ENCODE data around the gene PLCD4. TPM values are rescaled to one million over a fixed set of nuclear protein-coding genes. Genes with fewer than 3 reads are reported as not detected.

PLCD4 gene
- polyA plus RNA-seq, 1 of the 3 experiments (the other 2 are of a cell fraction), result 8.5 TPM

DNA sequence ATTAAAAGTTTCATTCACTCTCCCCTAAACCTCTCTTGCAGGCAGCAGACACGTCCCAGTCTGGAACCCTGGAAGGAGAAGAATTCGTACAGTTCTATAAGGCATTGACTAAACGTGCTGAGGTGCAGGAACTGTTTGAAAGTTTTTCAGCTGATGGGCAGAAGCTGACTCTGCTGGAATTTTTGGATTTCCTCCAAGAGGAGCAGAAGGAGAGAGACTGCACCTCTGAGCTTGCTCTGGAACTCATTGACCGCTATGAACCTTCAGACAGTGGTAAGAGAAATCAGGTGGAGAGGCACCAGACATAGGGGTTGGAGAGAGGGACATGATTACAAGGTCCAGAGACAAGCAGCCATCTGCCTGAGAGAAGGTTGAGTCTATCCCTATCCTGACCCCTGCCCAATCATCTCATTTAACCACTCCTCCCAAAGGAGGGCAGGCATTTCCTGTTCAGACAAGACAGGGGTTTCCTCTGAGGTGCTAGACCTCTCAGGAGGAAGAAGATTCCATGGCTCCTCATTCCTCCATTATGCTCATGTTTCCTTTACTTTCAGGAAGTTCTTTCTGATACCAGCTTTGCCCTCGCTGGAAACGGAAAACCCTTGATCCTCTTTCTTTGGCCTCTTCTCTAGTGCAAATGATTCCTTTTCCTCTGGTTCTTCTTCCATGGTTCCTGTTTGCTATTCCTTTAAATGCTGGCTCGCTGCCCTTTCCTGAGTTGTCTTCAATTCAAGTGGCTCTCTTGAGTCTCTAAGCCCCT is 15.1 kb downstream of the PLCD4 start (continued):
- TF ChIP-seq, protein P1, sequence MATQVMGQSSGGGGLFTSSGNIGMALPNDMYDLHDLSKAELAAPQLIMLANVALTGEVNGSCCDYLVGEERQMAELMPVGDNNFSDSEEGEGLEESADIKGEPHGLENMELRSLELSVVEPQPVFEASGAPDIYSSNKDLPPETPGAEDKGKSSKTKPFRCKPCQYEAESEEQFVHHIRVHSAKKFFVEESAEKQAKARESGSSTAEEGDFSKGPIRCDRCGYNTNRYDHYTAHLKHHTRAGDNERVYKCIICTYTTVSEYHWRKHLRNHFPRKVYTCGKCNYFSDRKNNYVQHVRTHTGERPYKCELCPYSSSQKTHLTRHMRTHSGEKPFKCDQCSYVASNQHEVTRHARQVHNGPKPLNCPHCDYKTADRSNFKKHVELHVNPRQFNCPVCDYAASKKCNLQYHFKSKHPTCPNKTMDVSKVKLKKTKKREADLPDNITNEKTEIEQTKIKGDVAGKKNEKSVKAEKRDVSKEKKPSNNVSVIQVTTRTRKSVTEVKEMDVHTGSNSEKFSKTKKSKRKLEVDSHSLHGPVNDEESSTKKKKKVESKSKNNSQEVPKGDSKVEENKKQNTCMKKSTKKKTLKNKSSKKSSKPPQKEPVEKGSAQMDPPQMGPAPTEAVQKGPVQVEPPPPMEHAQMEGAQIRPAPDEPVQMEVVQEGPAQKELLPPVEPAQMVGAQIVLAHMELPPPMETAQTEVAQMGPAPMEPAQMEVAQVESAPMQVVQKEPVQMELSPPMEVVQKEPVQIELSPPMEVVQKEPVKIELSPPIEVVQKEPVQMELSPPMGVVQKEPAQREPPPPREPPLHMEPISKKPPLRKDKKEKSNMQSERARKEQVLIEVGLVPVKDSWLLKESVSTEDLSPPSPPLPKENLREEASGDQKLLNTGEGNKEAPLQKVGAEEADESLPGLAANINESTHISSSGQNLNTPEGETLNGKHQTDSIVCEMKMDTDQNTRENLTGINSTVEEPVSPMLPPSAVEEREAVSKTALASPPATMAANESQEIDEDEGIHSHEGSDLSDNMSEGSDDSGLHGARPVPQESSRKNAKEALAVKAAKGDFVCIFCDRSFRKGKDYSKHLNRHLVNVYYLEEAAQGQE (IDR thresholded peaks at IDR 0.05; ENCODE audit: low read depth, low read length), result no peak
- TF ChIP-seq FOXM1 (IDR thresholded peaks at IDR 0.05; ENCODE audit: low read depth) (no peak), TAF1 (IDR thresholded peaks at IDR 0.05; ENCODE audit: borderline replicate concordance, low read depth, low read length) (no peak), SIN3A (IDR thresholded peaks at IDR 0.05; ENCODE audit: borderline replicate concordance, low read depth, low read length) (no peak)

GRCh38 chr2:218623366-218623705 is 15.6 kb downstream of the PLCD4 start:
- no peak overlapping the region for H3K27ac ChIP-seq (ENCODE audit: low read depth in 2 of 2, low read length in 1 of 2)
- no peak overlapping the region for H3K4me2 ChIP-seq
- H3K9ac ChIP-seq, result no peak overlapping the region
- no peak overlapping the region for H3K4me3 ChIP-seq (ENCODE audit: low read depth in 2 of 2, low read length in 1 of 2)
- no peaks in the 10 kb centered on the region for H3K4me1 ChIP-seq (ENCODE audit: control insufficient read depth in 1 of 2, insufficient read depth in 2 of 2, low read depth in 1 of 2, low read length in 1 of 2)
- ChIA-PET CTCF (no interaction called here), POLR2A (no interaction called here)
- H3K9me3 ChIP-seq, result no peaks in the 10 kb centered on the region
- H2AFZ ChIP-seq (ENCODE audit: low read depth), result 0 out of 2 replicates have a peak overlapping the region, but pooled peaks have one; percentile 41
- H3K9me2 ChIP-seq, result no peaks in the 10 kb centered on the region
- TF ChIP-seq, protein P1 (IDR thresholded peaks at IDR 0.05; ENCODE audit: low read depth, low read length), result no peak
- TF ChIP-seq FOXM1 (IDR thresholded peaks at IDR 0.05; ENCODE audit: low read depth), result no peak
- no peak for TF ChIP-seq NRF1 (IDR thresholded peaks at IDR 0.05; ENCODE audit: low read depth, low read length)
- no peak for TF ChIP-seq SMC3 (IDR thresholded peaks at IDR 0.05; ENCODE audit: low read depth, low read length)
- no peak for TF ChIP-seq FOXJ3 (CRISPR knock-in tag; IDR thresholded peaks at IDR 0.05)
- no peak for TF ChIP-seq USF1 (IDR thresholded peaks at IDR 0.05; ENCODE audit: borderline replicate concordance, low read depth)
- TF ChIP-seq MEF2A (IDR thresholded peaks at IDR 0.05; ENCODE audit: borderline replicate concordance, low read depth), result no peak
- no peak for TF ChIP-seq GABPA (IDR thresholded peaks at IDR 0.05; ENCODE audit: low read depth)
- TF ChIP-seq JUND (IDR thresholded peaks at IDR 0.05), result no peak
- H3K27me3 ChIP-seq (ENCODE audit: insufficient read depth), result no peaks in the 10 kb centered on the region
- H3K79me2 ChIP-seq (ENCODE audit: insufficient read depth), result no peaks in the 10 kb centered on the region
- peaks cover 0 to 2% of the 10 kb centered on the region in 2 experiments for H3K36me3 ChIP-seq (replicated peaks in 1 of 2; ENCODE audit: control insufficient read depth in 1 of 2, insufficient read depth in 2 of 2, low read length in 1 of 2)
- no peaks in the 10 kb centered on the region for H3F3A ChIP-seq (replicated peaks; ENCODE audit: insufficient read depth)
- no peak for DNase-seq
- 94% methylated on average over 3 of the region's 3 CpGs for WGBS (ENCODE audit: low lambda C conversion rate)
- no peaks in the 10 kb centered on the region for H4K20me1 ChIP-seq (ENCODE audit: insufficient read depth)

Measured in SK-N-SH (cell line).